GM21619 (cell line): ENCODE measurements around the gene TMEM183A.
A peak's percentile ranks its signal among the peaks of the same experiment; 100 is the strongest.

Source experiments
- ATAC-seq: cut with Tn5 transposase; IDR thresholded peaks from one replicate; pipeline ENCODE4 v1.9.1; 2021; ENCODE audit not compliant: unreplicated experiment

Gene TMEM183A

GRCh38 chr1:203028784-203029553 is 21.8 kb downstream of the TMEM183A start:
- ATAC-seq, result no peak

GRCh38 chr1:203031467-203031866 is 24.3 kb downstream of the TMEM183A start:
- no peak for ATAC-seq

GRCh38 chr1:203033287-203033686 is 26.1 kb downstream of the TMEM183A start:
- no peak for ATAC-seq

GRCh38 chr1:203033917-203034316 is 26.7 kb downstream of the TMEM183A start:
- no peak for ATAC-seq

GRCh38 chr1:203034422-203035110 is 27.4 kb downstream of the TMEM183A start:
- no peak for ATAC-seq

GRCh38 chr1:203035111-203036000 is 28.2 kb downstream of the TMEM183A start:
- no peak for ATAC-seq

- no peak for ATAC-seq
Observed at GRCh38 chr1:203036135-203036534, 29.0 kb downstream of the TMEM183A start.

GRCh38 chr1:203036537-203036936 is 29.4 kb downstream of the TMEM183A start:
- ATAC-seq, result no peak

- ATAC-seq, result peak; percentile 5
Observed at GRCh38 chr1:203037509-203038190, 30.5 kb downstream of the TMEM183A start.

GRCh38 chr1:203038217-203038741 is 31.1 kb downstream of the TMEM183A start:
- ATAC-seq, result peak; percentile 67

GRCh38 chr1:203038891-203039608 is 31.9 kb downstream of the TMEM183A start:
- ATAC-seq, result no peak

- no peak for ATAC-seq
Observed at GRCh38 chr1:203039609-203040512, 32.7 kb downstream of the TMEM183A start.

GRCh38 chr1:203040513-203041275 is 33.5 kb downstream of the TMEM183A start:
- no peak for ATAC-seq

GRCh38 chr1:203041351-203041932 is 34.3 kb downstream of the TMEM183A start:
- no peak for ATAC-seq

- ATAC-seq, result no peak
Observed at GRCh38 chr1:203043830-203044545, 36.8 kb downstream of the TMEM183A start.

- ATAC-seq, result no peak
Observed at GRCh38 chr1:203044546-203045250, 37.5 kb downstream of the TMEM183A start.

- ATAC-seq, result no peak
Observed at GRCh38 chr1:203045336-203045735, 38.2 kb downstream of the TMEM183A start.
